Activated CD4-positive, alpha-beta T cell treated with anti-CD3 and anti-CD28 coated beads, Interleukin-2, amount 50 U/mL, for 4 hours (primary cell): ENCODE results near the gene MCU.
"Not testable (repeated sequence)": the region's sequence is repeated elsewhere in the genome, so short reads cannot be mapped to it uniquely, and the experiment has no call there.

Experiments used
- DNase-seq, 2 experiments: peaks; one replicate each; pipeline ENCODE4 v3.0.0-alpha.2; 2020

The MCU gene

GRCh38 chr10:72732521-72732920, 40.6 kb downstream of the MCU start:
- no peak for DNase-seq

DNA sequence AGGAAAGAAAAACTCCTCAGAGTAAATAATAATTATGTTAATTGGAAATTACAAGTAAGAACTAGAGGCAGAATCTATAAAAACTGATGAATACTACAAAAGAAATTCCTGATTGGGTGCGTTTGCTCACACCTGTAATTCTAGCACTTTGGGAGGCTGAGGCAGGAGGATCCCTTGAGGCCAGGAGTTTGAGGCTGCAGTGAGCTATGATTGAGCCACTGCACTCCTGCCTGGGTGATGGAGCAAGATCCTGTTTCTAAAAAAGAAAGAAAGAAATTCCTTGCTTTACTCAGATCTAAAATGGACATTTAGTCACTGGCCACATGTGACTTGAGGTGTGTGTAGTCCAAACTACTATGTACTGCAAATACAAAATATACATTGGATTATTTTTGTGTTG, 42.0 kb downstream of the MCU start:
- no peak for DNase-seq

GRCh38 chr10:72735288-72735936, 43.5 kb downstream of the MCU start:
- no peak for DNase-seq

DNA sequence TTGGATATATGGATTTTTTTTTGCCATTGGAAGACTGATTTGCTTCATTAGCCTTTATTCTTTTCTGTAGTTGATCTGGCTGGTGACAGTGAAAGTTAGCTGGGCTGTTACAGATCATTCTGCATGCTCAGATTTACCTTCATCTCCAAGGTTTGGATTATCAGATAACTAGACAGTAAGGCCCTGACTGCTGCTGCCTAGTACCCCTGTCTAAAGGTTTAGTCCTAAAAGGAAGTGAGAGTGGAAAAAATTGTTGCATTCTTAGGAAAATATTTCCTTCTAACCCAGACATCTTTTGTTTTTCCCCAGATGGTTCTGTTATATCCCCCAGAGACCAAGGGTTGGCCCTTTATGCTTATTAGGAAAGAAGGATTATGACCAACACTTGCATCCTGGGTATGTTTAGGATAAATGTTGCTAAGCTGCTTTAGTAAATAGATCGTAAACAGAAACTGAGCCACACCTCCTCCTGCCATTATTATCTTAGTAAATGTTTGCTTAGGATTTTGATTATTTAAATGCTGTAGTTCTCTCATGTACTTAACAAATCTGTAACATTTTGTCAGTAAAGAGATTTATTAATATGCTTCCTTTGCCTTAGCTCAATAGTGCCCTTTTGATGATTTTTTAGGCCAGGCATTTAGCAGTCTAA, 44.4 kb downstream of the MCU start:
- no peak for DNase-seq

DNA sequence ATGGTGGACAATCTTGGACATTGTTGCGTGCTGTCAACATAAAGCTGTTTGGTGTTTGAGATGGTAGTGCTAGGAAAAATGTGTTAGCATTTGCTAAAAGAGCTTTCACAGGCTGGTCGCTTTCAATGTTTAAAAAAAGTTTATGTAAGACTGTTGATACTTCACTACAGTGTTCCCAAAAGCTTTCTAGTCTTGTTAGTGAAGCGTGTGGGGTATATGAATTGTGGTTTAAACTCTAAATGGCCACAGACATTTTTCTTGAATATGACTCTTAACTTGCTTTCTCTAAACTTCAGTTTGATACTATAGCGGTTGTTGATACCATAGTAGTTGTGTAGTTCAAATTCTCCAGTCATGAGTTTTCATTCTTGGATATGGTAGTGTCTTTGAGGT, 44.9 kb downstream of the MCU start:
- DNase-seq: no peak

DNA sequence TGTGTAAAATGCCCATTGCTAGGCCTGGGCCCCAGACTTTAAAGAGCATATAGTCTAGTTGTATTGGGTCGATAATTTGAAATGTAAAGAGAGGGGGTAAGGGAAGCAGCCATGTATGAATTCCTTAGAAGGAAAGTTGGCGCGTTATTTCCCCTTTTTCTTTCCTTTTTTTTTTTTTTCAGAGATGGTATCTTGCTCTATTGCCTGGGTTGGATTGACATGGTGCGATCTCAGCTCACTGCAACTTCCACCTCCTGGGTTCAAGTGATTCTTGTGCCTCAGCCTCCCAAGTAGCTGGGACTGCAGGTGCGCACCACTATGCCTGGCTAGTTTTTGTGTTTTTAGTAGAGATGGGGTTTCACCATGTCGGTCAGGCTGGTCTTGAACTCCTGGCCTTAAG, 45.4 kb downstream of the MCU start:
- DNase-seq: not testable (repeated sequence)

- DNase-seq: no peak
Observed at GRCh38 chr10:72738486-72738885, 46.5 kb downstream of the MCU start.

GRCh38 chr10:72740528-72740927, 48.6 kb downstream of the MCU start:
- DNase-seq: no peak

DNA sequence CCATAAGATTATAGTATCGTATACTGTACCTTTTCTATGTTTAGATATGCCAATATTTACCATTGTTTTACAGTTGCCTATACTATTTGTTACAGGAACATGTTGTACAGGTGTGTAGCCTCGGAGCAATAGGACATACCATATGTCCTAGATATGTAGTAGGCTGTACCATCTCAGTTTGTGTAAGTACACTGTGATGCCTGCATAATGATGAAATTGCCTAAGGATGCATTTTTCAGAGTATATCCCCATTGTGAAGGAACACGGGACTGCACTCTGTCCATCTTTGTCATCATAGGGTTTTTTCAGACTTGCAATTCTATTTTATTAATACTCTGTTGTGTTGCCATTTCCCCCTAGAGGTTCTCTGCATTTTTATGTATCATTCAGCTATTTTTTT, 50.1 kb downstream of the MCU start:
- no peak for DNase-seq

GRCh38 chr10:72742797-72743196, 50.9 kb downstream of the MCU start:
- DNase-seq: no peak

- no peak for DNase-seq
Observed at GRCh38 chr10:72744566-72744965, 52.6 kb downstream of the MCU start.

GRCh38 chr10:72746426-72747363, 54.8 kb downstream of the MCU start:
- no peak for DNase-seq

DNA sequence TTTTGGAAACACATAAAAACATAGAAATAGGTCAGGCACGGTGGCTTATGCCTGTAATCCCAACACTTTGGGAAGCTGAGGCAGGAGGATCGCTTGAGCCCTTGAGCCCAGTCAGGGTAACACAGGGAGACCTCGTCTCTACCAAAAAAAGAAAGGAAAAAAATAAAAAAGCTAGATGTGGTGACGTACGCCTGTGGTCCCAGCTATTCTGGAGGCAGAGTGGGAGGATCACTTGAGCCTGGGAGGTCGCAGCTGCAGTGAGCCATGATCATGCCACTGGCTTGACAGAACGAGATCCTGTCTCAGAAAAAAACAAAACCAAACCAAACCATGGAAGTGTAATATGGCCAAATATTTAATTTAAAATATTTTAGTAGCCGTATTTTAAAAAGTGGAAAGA, 55.6 kb downstream of the MCU start:
- no peak for DNase-seq

GRCh38 chr10:72753760-72754231, 61.9 kb downstream of the MCU start:
- no peak for DNase-seq

- DNase-seq: no peak
Observed at GRCh38 chr10:72754275-72755032, 62.5 kb downstream of the MCU start.

GRCh38 chr10:72756674-72757385, 64.9 kb downstream of the MCU start:
- no peak for DNase-seq

DNA sequence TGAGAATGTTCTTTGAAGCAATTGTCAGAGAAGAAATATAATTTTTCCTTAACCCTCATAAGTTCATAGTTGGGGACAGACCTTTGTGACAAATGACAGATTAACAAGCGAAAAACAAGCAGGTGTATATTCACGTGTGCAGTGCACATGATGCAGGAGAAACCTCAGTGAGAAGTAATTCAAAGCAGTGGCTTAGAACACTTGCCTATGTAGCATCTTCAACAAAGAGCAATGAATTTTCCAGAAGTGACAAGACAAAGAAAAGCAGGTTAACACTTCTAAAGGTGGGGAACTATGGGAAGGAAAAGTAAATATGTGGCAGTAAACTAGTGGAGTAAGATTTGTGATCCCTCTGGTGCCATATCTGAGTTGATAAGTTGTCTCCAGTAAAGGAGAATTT, 65.8 kb downstream of the MCU start:
- DNase-seq: no peak

DNA sequence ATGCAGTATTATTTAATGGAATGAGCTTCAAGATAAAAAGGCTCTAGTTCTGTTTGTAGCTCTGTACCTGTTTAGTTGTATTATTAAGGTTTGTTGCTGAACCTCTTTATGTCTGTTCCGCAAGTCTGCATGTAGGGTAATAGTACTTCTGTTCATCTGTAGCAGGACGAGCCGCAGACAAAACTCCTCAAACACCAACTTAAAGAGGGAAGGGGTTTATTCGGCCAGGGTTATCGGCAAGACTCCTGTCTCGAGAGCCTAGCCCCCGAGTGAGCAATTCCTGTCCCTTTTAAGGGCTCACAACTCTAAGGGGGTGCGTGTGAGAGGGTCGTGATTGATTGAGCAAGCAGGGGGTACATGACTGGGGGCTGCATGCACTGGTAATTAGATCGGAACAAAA, 67.0 kb downstream of the MCU start:
- DNase-seq: not testable (repeated sequence)

DNA sequence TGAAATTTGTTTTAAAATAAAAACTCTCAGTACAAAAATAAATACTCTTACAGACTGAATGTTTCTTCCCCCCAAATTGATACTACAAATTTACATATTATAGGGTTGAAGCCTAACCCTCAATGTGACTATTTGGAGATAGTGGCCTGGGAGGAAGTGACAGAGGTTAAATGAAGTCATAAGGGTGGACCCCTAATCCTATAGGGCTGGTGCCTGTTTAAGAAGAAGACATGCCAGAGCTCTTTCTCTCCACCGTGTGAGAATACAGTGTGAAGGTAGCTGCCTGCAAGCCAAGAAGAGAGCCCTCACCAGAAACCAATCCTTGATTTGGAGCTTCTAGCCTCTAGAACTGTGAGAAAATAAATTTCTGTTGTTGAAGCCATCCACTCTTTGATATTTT, 67.6 kb downstream of the MCU start:
- DNase-seq: no peak

DNA sequence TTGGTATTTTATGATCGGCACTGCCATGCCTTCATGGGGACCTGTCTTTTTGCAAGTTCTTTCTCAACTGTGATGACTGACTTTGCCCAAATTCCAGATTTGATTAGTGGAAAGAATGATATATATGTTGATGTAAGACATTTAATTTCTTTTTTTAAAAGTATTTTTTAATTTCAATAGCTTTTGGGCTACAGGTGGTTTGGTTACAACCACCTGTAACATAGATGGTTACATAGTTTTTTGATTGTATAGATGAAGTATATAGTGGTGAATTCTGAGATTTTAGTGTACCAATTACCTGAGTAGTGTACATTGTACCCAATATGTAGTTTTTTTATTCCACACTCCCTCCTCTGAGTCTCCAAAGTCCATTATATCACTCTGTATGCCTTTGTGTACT, 69.6 kb downstream of the MCU start:
- DNase-seq: no peak

DNA sequence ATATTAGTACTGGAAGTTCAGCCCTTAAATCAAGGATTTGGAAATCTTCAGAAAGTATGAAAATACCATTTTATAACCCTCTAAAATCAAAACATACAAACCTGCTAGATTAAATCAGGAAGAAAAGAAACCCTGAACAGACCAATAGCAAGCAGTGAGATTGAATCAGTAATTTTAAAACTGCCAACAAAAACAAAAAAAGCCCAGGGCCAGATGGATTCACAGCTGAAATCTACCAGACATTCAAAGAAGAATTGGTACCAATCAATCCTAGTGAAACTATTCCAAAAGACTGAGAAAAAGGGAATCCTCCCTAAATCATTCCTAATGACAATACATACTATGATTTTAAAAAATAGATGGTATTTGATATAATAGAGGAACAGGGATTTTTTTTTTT, 70.1 kb downstream of the MCU start:
- no peak for DNase-seq

DNA sequence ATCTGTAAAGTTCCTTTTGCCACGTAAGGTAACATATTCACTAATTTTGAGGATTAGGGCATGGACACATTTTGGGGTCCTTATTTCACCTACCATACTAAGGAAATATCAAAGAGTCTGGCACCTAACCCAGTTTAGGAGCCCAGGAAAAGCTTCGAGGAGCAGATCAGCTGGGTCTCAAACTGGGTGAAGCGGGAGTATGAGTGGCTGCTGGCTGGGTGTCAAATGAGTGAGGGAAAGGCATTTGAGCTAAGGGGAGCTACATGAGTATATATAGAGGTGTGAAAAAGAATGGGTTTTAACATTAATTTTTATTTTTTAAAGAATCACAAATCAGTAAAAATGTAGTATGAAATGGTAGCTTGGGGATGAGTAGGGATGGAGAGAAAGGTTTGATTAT, 71.3 kb downstream of the MCU start:
- DNase-seq: no peak
